Suprapubic skin (tissue), 4 donors: ENCODE results near the gene HEBP1. TPM values are rescaled to one million over a fixed set of nuclear protein-coding genes. Genes with fewer than 3 reads are reported as not detected.

ENCODE experiments used
- DNase-seq, 2 donors: peaks; one replicate each; pipeline ENCODE4 v3.0.0-alpha.2; 2019; ENCODE audit warnings: low spot score in 2 of 2
- H3K27ac ChIP-seq: fragments of 200-600 bp; sonication (generic); one replicate; pipeline ENCODE4 v1.5.1; 2019
- H3K27me3 ChIP-seq: fragments of 200-600 bp; sonication (generic); one replicate; pipeline ENCODE4 v1.5.1; 2019
- H3K36me3 ChIP-seq: fragments of 200-600 bp; sonication (generic); one replicate; pipeline ENCODE4 v1.5.1; 2019
- H3K4me1 ChIP-seq: fragments of 200-600 bp; sonication (generic); one replicate; pipeline ENCODE4 v1.5.1; 2019
- H3K4me3 ChIP-seq: fragments of 200-600 bp; sonication (generic); one replicate; pipeline ENCODE4 v1.5.1; 2019; ENCODE audit warnings: mild to moderate bottlenecking
- H3K9me3 ChIP-seq: fragments of 200-600 bp; sonication (generic); one replicate; pipeline ENCODE4 v1.5.1; 2019
- EP300 ChIP-seq: sonication (generic); formaldehyde crosslinking; IDR thresholded peaks from one replicate; pipeline ENCODE4 v1.6.1; 2017; ENCODE audit warnings: antibody characterized with exemption
- POLR2A ChIP-seq, 2 donors: fragments of 450-650 bp; IDR thresholded peaks; one replicate each; pipeline ENCODE4 v1.6.1; 2017; ENCODE audit warnings: antibody characterized with exemption in 2 of 2, mild to moderate bottlenecking in 2 of 2, moderate library complexity in 2 of 2
- POLR2AphosphoS5 ChIP-seq, 3 donors: sonication (generic); formaldehyde crosslinking; IDR thresholded peaks; one replicate each; pipeline ENCODE4 v1.6.1; 2017; ENCODE audit warnings: antibody characterized with exemption in 3 of 3
- WGBS: methylation state at CpG from one replicate; pipeline ENCODE4 v1.1.5; 2018; 5-methylcytosine and 5-hydroxymethylcytosine counted together
- total RNA-seq, 4 donors: library from RNA; depleted of rRNA; stranded (reverse); fragments of >200 nt; gene quantifications; one replicate each; pipeline ENCODE4 v1.1.0, GENCODE V29; 2016
- TF ChIP-seq, protein P1 (sequence below), 2 donors: fragments of 200-600 bp in 1 of 2; fragments of 450-650 bp in 1 of 2; sonication (generic) in 1 of 2; IDR thresholded peaks; one replicate each; pipeline ENCODE4 v1.5.1; 2016 to 2019; ENCODE audit warnings: antibody characterized with exemption in 2 of 2, mild to moderate bottlenecking in 1 of 2, moderate library complexity in 1 of 2

HEBP1 gene
- total RNA-seq, 4 donors from 2014 or later, result 34.2 to 38.7 (median 36.2) TPM

DNA sequence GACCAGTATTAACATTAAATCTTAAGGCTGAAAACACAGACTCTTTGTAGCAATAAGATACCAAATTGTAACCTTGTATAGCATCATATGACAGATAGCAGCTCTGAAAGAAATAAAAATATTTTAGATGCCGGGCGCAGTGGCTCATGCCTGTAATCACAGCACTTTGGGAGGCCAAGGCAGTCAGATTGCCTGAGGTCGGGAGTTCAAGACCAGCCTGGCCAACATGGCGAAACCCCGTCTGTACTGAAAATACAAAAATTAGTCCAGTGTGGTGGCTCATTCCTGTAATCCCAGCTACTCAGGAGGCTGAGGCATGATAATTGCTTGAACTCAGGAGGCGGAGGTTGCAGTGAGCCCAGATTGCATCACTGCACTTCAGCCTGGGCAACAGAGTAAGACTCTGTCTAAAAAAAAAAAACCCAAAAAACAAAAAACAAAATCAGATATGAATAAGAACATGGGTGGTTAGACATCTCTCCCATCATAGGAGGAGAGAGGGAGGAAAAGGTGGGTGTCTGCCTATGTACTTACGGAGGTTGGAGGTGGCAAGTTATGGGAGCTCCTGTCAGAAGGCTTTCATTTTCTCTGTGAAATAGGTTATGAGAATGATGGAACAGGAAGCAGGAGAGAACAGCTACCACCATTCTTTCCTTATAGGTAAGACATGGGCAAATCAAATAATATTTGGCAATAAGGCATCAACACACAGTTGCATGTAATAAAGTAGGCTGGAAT lies 7.6 kb upstream of the HEBP1 start:
- TF ChIP-seq, protein P1, sequence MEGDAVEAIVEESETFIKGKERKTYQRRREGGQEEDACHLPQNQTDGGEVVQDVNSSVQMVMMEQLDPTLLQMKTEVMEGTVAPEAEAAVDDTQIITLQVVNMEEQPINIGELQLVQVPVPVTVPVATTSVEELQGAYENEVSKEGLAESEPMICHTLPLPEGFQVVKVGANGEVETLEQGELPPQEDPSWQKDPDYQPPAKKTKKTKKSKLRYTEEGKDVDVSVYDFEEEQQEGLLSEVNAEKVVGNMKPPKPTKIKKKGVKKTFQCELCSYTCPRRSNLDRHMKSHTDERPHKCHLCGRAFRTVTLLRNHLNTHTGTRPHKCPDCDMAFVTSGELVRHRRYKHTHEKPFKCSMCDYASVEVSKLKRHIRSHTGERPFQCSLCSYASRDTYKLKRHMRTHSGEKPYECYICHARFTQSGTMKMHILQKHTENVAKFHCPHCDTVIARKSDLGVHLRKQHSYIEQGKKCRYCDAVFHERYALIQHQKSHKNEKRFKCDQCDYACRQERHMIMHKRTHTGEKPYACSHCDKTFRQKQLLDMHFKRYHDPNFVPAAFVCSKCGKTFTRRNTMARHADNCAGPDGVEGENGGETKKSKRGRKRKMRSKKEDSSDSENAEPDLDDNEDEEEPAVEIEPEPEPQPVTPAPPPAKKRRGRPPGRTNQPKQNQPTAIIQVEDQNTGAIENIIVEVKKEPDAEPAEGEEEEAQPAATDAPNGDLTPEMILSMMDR (IDR thresholded peaks at IDR 0.05), result no peak
- TF ChIP-seq POLR2A (IDR thresholded peaks at IDR 0.05) (no peak), EP300 (no peak), POLR2AphosphoS5 (IDR thresholded peaks at IDR 0.05) (no peak)
- no peaks in the 10 kb centered on the region for H3K9me3 ChIP-seq
- no peak for DNase-seq
- H3K27me3 ChIP-seq, result no peaks in the 10 kb centered on the region
- no peak overlapping the region for H3K27ac ChIP-seq
- H3K4me3 ChIP-seq, result no peak overlapping the region
- 93% methylated on average over 7 of the region's 7 CpGs for WGBS
- H3K36me3 ChIP-seq, result no peaks in the 10 kb centered on the region
- no peaks in the 10 kb centered on the region for H3K4me1 ChIP-seq

DNA sequence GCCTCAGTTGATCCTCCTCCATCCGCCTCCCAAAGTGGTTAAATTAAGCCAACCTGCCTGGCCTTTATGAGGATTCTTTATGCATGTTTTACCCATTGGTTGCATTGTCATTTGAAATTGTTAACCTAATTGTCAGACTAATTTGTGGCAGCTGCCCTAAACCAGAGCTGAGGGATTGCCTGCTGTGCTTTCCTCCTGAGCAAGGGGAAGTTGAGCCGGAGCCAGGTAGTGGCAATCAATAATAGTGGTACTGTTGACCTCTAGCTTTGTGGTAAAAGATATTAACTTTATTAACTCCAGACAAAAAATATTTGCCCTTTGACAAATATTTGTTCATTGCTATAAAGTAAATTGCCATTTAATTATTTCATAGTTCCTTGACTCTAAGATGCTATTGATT lies 5.6 kb upstream of the HEBP1 start:
- no peaks in the 10 kb centered on the region for H3K36me3 ChIP-seq
- no peak for TF ChIP-seq POLR2A (IDR thresholded peaks at IDR 0.05)
- TF ChIP-seq, protein P1 (IDR thresholded peaks at IDR 0.05), result no peak
- no peak for TF ChIP-seq EP300
- peaks cover 5% of the 10 kb centered on the region for H3K4me1 ChIP-seq
- H3K27ac ChIP-seq, result no peak overlapping the region
- no peak overlapping the region for H3K4me3 ChIP-seq
- no peaks in the 10 kb centered on the region for H3K9me3 ChIP-seq
- H3K27me3 ChIP-seq, result no peaks in the 10 kb centered on the region
- WGBS, result 90% methylated on average over 2 of the region's 2 CpGs
- no peak for DNase-seq

DNA sequence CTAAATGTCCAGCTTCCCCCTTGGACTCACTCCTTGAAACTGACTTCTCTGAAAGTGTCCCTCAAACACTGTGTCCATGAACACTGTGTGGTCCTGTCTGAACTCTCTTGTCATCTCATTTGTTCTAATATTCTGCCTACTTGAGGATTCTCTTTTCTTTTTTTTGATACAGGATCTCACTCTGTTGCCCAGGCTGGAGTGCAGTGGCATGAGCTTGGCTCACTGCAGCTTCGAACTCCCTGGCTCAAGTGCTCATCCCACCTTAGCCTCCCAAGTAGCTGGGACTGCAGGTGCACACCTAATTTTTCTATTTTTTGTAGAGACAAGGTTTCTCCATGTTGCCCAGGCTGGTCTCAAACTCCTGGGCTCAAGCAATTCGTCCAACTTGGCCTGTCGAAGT lies 4.9 kb upstream of the HEBP1 start:
- Histone ChIP-seq H3K36me3 (no peaks in the 10 kb centered on the region), H3K27ac (no peak overlapping the region), H3K4me1 (peaks cover 9% of the 10 kb centered on the region), H3K9me3 (no peaks in the 10 kb centered on the region), H3K4me3 (no peak overlapping the region), H3K27me3 (no peaks in the 10 kb centered on the region)
- no peak for TF ChIP-seq POLR2A (IDR thresholded peaks at IDR 0.05)
- no peak for TF ChIP-seq POLR2AphosphoS5 (IDR thresholded peaks at IDR 0.05)
- TF ChIP-seq, protein P1 (IDR thresholded peaks at IDR 0.05), result no peak
- no peak for TF ChIP-seq EP300
- no peak for DNase-seq
- 74% methylated on average over 3 of the region's 3 CpGs for WGBS

DNA sequence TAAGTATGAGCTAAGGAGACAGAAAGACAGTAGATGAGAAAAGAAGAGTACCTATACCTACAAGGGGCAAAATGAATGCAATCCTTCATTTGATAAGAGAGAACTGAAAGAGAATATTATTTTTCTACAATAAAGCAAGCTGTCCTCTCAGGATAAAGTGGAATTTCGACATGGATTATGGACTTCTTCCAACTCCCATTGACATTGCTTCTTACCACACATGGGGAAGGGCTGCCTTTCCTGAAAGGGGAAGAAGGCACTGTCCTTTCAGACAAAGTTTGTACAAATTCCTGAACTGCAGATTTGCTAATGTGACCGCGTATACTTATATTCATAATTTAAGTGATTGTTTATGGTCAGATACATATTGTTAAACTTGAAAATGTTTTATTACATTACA lies 4.3 kb upstream of the HEBP1 start:
- no peaks in the 10 kb centered on the region for H3K27me3 ChIP-seq
- 78% methylated on average over 3 of the region's 3 CpGs for WGBS
- DNase-seq, result no peak
- no peak overlapping the region for H3K4me3 ChIP-seq
- H3K27ac ChIP-seq, result no peak overlapping the region
- no peaks in the 10 kb centered on the region for H3K9me3 ChIP-seq
- TF ChIP-seq POLR2A (IDR thresholded peaks at IDR 0.05) (no peak), EP300 (no peak), POLR2AphosphoS5 (IDR thresholded peaks at IDR 0.05) (no peak)
- TF ChIP-seq, protein P1 (IDR thresholded peaks at IDR 0.05), result no peak
- H3K36me3 ChIP-seq, result no peaks in the 10 kb centered on the region
- H3K4me1 ChIP-seq, result peaks cover 11% of the 10 kb centered on the region

DNA sequence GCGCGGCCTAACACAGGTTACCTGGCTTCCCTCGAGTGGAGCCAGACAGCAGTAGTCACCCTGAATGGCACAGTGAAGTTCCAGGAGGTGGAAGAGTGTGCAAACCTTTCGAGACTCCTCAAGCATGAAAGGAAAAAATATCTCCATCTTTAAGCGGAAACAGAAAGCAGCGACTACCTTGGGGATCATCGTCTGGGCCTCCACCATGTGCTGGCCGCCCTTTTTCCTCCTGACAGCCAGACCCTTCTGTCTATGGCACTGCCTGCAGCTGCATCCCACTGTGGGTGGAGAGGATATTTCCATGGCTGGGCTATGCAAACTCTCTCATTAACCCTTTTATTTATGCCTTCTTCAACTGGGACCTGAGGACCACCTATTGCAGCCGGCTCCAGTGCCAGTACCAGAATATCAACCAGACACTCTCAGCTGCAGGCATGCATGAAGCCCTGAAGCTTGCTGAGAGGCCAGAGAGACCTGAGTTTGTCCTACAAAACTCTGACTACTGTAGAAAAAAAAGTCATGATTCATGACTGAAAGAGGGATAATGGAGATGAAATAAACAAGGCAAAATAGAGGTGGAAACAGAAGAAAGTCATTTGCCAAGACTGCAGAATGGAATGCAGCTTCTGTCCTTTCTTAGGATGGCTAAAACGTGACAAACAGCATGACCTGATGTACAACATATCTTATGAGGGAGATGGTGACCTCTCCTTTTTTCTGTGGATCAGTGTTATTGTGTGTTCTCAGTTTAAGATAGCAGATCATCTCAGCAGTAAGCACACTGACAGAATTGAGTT lies 2.4 kb upstream of the HEBP1 start:
- Histone ChIP-seq H3K4me3 (peak overlapping the region; percentile 71), H3K4me1 (peaks cover 30% of the 10 kb centered on the region), H3K36me3 (no peaks in the 10 kb centered on the region), H3K27me3 (no peaks in the 10 kb centered on the region), H3K9me3 (no peaks in the 10 kb centered on the region), H3K27ac (no peak overlapping the region)
- 98% methylated on average over 10 of the region's 10 CpGs for WGBS
- TF ChIP-seq POLR2AphosphoS5 (IDR thresholded peaks at IDR 0.05) (no peak), EP300 (no peak), POLR2A (IDR thresholded peaks at IDR 0.05) (no peak)
- TF ChIP-seq, protein P1 (IDR thresholded peaks at IDR 0.05), result no peak
- DNase-seq, result no peak
